Measurements from ENCODE around the gene ARHGEF2. TPM values are rescaled to one million over a fixed set of nuclear protein-coding genes. Genes with fewer than 3 reads are reported as not detected.

The ARHGEF2 gene
- total and polyA plus RNA-seq, 2 experiments from 2014 or later: 77.7 to 136 TPM

DNA sequence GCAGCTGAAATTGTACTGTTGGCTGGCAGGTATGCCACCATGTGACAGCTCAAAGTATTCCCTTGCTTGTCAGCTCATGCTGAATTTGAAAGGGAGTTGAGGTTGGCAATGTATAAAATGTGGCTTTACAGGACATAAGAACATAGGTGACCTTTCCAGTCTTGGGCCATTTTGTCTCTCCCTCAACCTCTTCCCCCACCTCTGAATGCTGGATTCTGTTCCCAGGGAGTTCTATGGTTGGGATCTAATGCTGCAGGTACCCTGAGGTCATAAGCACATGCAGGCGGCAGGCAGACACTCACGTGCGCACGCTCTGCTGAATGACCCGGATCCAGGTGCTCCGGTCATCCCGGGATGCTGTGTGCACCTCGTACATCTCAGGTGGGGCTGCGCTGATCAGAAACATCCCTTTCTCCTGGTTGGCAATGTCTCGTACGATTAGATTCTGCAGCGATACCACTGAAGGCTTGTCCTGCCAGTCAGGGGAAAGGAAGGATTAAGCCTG is 20.9 kb downstream of the ARHGEF2 start:
- in situ Hi-C loops (cut with MboI): no loop called here
- Histone ChIP-seq H3K9me3 (ENCODE audit: low read depth) (no peaks in the 10 kb centered on the region), H3K36me3 (ENCODE audit: low read depth) (peaks cover 76% of the 10 kb centered on the region), H3F3A (ENCODE audit: insufficient read depth) (peaks cover 46% of the 10 kb centered on the region), H3K27ac (no peak overlapping the region), H3K4me1 (ENCODE audit: insufficient read depth) (peaks cover 22% of the 10 kb centered on the region), H3K79me2 (ENCODE audit: insufficient read depth) (peaks cover 71% of the 10 kb centered on the region), H3K9ac (no peak overlapping the region), H2AFZ (no peak overlapping the region), H3K9me2 (ENCODE audit: insufficient read depth) (no peaks in the 10 kb centered on the region), H3K27me3 (replicated peaks; ENCODE audit: insufficient read depth) (no peaks in the 10 kb centered on the region), H3K4me2 (ENCODE audit: unreplicated experiment) (no peak overlapping the region), H3K4me3 (no peak overlapping the region), H4K20me1 (ENCODE audit: insufficient read depth) (no peaks in the 10 kb centered on the region)
- DNase-seq: no peak
- 86 to 91% methylated on average over 12 of the region's 12 CpGs for WGBS, 2 experiments (ENCODE audit: low coverage in 1 of 2, low lambda C conversion rate in 2 of 2, missing lambda C conversion rate in 2 of 2)
- no peak for TF ChIP-seq EZH2phosphoT487 (IDR thresholded peaks at IDR 0.05; ENCODE audit: insufficient read depth, low read depth)
- TF ChIP-seq EZH2 (IDR thresholded peaks at IDR 0.05; ENCODE audit: insufficient read depth, poor library complexity, severe bottlenecking): no peak

DNA sequence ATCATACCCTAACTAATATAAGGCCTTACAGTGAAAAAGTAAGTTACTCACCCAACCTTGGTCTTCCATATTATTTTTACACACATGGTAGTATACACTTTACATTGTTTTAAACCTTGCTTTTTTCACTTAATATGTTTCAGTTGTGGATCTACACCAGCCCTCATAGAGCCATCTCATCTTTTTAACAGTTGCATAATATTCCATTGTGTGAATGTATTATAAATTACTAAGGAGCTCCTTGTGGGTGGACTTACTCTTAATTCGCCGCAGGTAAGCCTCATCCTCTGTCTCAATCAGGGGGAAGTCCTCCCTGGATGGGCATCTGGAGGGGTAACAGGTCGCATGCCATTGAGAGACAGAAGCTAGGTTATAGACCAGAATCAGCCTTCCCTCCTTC is 23.7 kb downstream of the ARHGEF2 start:
- Histone ChIP-seq H3K27me3 (replicated peaks; ENCODE audit: insufficient read depth) (no peaks in the 10 kb centered on the region), H3K4me1 (ENCODE audit: insufficient read depth) (no peaks in the 10 kb centered on the region), H3F3A (ENCODE audit: insufficient read depth) (peaks cover 37% of the 10 kb centered on the region), H3K9ac (no peak overlapping the region), H3K9me2 (ENCODE audit: insufficient read depth) (no peaks in the 10 kb centered on the region), H3K9me3 (ENCODE audit: low read depth) (no peaks in the 10 kb centered on the region), H3K4me3 (no peak overlapping the region), H3K79me2 (ENCODE audit: insufficient read depth) (peaks cover 61% of the 10 kb centered on the region), H3K36me3 (ENCODE audit: low read depth) (peaks cover 79% of the 10 kb centered on the region), H3K4me2 (ENCODE audit: unreplicated experiment) (no peak overlapping the region), H3K27ac (no peak overlapping the region), H2AFZ (no peak overlapping the region), H4K20me1 (ENCODE audit: insufficient read depth) (no peaks in the 10 kb centered on the region)
- WGBS, 2 experiments (ENCODE audit: low coverage in 1 of 2, low lambda C conversion rate in 2 of 2, missing lambda C conversion rate in 2 of 2): 99 to 100% methylated on average over 3 of the region's 3 CpGs
- no peak for DNase-seq
- no peak for TF ChIP-seq EZH2 (IDR thresholded peaks at IDR 0.05; ENCODE audit: insufficient read depth, poor library complexity, severe bottlenecking)
- TF ChIP-seq EZH2phosphoT487 (IDR thresholded peaks at IDR 0.05; ENCODE audit: insufficient read depth, low read depth): no peak
- in situ Hi-C loops (cut with MboI): no loop called here

DNA sequence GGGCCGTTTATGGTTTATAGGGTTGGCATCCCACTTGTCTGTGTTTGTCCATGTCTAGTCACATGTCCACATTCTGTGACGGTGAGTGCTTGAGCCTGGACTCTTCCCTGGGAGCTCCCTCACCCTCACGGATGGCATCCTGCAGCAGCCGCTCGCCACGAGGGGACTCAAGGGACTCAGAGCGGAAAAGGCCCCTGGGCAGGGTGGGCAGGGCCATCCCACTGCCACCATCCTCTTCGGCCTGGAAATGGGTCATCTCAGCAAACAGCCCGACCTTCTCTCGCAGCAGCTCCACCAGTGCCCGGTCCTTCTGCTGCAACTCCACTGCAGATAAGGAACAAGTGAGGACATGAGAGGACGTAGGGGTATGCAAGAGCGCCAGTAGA is 25.8 kb downstream of the ARHGEF2 start:
- H3F3A ChIP-seq (ENCODE audit: insufficient read depth): peaks cover 37% of the 10 kb centered on the region
- H3K27me3 ChIP-seq (replicated peaks; ENCODE audit: insufficient read depth): no peaks in the 10 kb centered on the region
- in situ Hi-C loops (cut with MboI): no loop called here
- TF ChIP-seq EZH2phosphoT487 (IDR thresholded peaks at IDR 0.05; ENCODE audit: insufficient read depth, low read depth) (no peak), EZH2 (IDR thresholded peaks at IDR 0.05; ENCODE audit: insufficient read depth, poor library complexity, severe bottlenecking) (no peak)
- H3K79me2 ChIP-seq (ENCODE audit: insufficient read depth): peaks cover 42% of the 10 kb centered on the region
- no peaks in the 10 kb centered on the region for H3K9me3 ChIP-seq (ENCODE audit: low read depth)
- no peak for DNase-seq
- no peak overlapping the region for H3K4me3 ChIP-seq
- 81 to 89% methylated on average over 12 to 13 of the region's 13 CpGs for WGBS, 2 experiments (ENCODE audit: low coverage in 1 of 2, low lambda C conversion rate in 2 of 2, missing lambda C conversion rate in 2 of 2)
- H3K4me1 ChIP-seq (ENCODE audit: insufficient read depth): no peaks in the 10 kb centered on the region
- H4K20me1 ChIP-seq (ENCODE audit: insufficient read depth): no peaks in the 10 kb centered on the region
- H3K9me2 ChIP-seq (ENCODE audit: insufficient read depth): no peaks in the 10 kb centered on the region
- peaks cover 82% of the 10 kb centered on the region for H3K36me3 ChIP-seq (ENCODE audit: low read depth)
- H3K27ac ChIP-seq: no peak overlapping the region
- H3K9ac ChIP-seq: no peak overlapping the region
- H3K4me2 ChIP-seq (ENCODE audit: unreplicated experiment): no peak overlapping the region
- H2AFZ ChIP-seq: no peak overlapping the region

DNA sequence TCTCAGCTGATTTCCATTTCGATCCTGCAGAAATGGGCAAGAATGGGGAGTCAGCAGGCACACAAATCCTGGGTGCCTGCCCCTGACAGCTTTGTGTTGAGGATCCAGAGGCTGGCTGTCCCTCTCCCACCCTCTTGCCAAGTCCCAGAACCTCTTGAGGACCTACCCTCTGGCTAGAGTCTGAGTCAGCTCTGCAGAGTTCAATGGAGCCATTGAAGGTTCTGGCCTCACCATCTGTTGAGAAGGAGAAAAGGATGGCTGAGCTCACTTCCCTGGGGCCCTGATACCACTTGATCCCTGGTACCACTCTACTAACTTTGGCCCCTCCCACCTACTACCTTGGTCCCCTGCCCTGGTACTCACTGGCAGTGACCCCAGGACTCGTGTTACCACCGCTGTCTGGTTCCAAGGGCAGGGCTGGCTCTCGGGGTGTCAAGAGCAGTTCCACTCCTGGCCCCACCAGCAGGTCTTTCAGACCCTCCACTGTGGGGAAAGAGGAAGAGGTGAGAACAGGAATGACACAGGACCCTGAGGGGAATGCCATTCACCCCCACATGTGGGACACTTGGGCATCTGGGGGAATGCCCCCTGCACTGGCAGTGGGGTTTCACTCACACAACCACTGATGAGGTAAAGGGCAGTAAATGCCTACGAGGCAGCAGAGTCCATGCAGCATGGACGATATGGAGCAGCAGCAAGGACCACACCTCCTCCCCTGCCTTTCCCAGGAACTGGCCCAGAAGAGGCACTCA is 26.4 kb downstream of the ARHGEF2 start:
- H3K4me1 ChIP-seq (ENCODE audit: insufficient read depth): no peaks in the 10 kb centered on the region
- no peak overlapping the region for H3K4me3 ChIP-seq
- no peak overlapping the region for H3K9ac ChIP-seq
- DNase-seq: no peak
- in situ Hi-C loops (cut with MboI): no loop called here
- H3K4me2 ChIP-seq (ENCODE audit: unreplicated experiment): no peak overlapping the region
- H3K36me3 ChIP-seq (ENCODE audit: low read depth): peaks cover 82% of the 10 kb centered on the region
- H3K27ac ChIP-seq: no peak overlapping the region
- peaks cover 37% of the 10 kb centered on the region for H3F3A ChIP-seq (ENCODE audit: insufficient read depth)
- H3K79me2 ChIP-seq (ENCODE audit: insufficient read depth): peaks cover 36% of the 10 kb centered on the region
- TF ChIP-seq EZH2phosphoT487 (IDR thresholded peaks at IDR 0.05; ENCODE audit: insufficient read depth, low read depth) (no peak), EZH2 (IDR thresholded peaks at IDR 0.05; ENCODE audit: insufficient read depth, poor library complexity, severe bottlenecking) (no peak)
- H4K20me1 ChIP-seq (ENCODE audit: insufficient read depth): no peaks in the 10 kb centered on the region
- H3K9me3 ChIP-seq (ENCODE audit: low read depth): no peaks in the 10 kb centered on the region
- H2AFZ ChIP-seq: no peak overlapping the region
- WGBS, 2 experiments (ENCODE audit: low coverage in 1 of 2, low lambda C conversion rate in 2 of 2, missing lambda C conversion rate in 2 of 2): 86 to 87% methylated on average over 5 to 6 of the region's 6 CpGs
- no peaks in the 10 kb centered on the region for H3K27me3 ChIP-seq (replicated peaks; ENCODE audit: insufficient read depth)
- H3K9me2 ChIP-seq (ENCODE audit: insufficient read depth): no peaks in the 10 kb centered on the region

Measured in GM23248 (cell line).